ENCODE results near the gene SNX1. TPM values are rescaled to one million over a fixed set of nuclear protein-coding genes. Genes with fewer than 3 reads are reported as not detected.

SNX1 gene
- total and polyA plus RNA-seq, 2 donors (not counting 3 experiments of a cell fraction or from before 2014, with no cell fraction given): 56.0 to 113 TPM

DNA sequence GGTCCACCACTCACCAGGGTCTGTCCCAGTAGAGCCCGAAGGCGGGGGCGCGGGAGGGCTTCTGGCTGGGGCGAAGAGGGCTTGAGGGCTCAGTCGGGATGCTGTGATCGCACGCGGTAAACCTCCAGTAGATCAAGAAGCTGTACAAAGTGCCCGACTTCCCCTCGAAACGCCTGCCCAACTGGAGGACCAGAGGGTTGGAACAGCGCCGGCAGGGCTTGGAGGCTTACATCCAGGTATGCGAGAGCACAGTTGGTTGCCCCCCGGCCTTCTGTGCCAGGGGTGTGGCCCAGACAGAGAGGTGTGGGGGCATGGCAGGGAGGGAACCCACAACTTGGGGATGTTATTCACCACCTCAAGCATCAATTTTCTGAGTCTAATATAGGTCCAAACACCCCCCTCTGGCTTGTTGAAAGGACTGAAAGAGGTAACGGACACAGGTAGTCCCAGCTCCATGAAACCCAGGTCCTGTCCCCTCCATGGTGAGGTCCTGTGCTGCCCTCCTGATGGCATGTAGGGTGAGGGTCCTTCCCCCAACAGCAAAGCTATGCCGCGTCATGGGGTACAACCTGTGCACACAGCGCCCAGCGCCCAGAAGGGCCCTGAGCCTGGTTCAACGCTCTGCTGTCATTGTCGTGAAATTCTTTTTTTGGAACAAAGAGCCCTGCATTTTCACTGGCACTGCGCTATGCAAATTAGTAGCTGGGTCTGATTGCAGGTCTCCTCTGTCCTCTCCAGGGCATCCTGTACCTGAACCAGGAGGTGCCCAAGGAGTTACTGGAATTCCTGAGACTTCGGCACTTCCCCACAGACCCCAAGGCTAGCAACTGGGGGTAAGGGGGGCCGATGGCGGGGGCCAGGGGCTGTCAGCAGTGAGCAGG, 57.0 kb downstream of the SNX1 start:
- Histone ChIP-seq H3K9me3 (replicated peaks; ENCODE audit: control insufficient read depth, insufficient read depth, low read length) (no peaks in the 10 kb centered on the region), H2AFZ (ENCODE audit: low read depth, low read length) (no peak overlapping the region), H3K36me3 (ENCODE audit: control insufficient read depth in 2 of 2, extremely low read depth in 1 of 2, insufficient read depth in 2 of 2, low read length in 2 of 2) (peaks cover 11 to 25% of the 10 kb centered on the region in 2 experiments), H4K20me1 (replicated peaks; ENCODE audit: control insufficient read depth, extremely low read depth, insufficient read depth, low read length) (no peaks in the 10 kb centered on the region), H3K27me3 (ENCODE audit: control insufficient read depth in 2 of 2, insufficient read depth in 2 of 2, low read length in 2 of 2) (peaks cover 5 to 12% of the 10 kb centered on the region in 2 experiments), H3K4me3 (replicated peaks in 1 of 3; ENCODE audit: insufficient read depth in 1 of 3, low read depth in 1 of 3, low read length in 3 of 3) (peak overlapping the region in 1 of 3 experiments; percentile 32), H3K79me2 (ENCODE audit: control insufficient read depth, insufficient read depth, low read length) (peaks cover 4% of the 10 kb centered on the region), H3K4me1 (ENCODE audit: control insufficient read depth, extremely low read depth, insufficient read depth, low read length) (peaks cover 5% of the 10 kb centered on the region), H3K9me1 (replicated peaks; ENCODE audit: control insufficient read depth, extremely low read depth, insufficient read depth, low read length) (no peaks in the 10 kb centered on the region), H3K9ac (replicated peaks; ENCODE audit: extremely low read depth, insufficient read depth, low read length) (no peak overlapping the region), H3K27ac (ENCODE audit: insufficient read depth, low read depth, low read length) (no peak overlapping the region), H3K4me2 (ENCODE audit: insufficient read depth, low read length) (no peak overlapping the region)
- dilution Hi-C loops (cut with MboI; ENCODE audit: extremely low pct_ligation_motif_present, low sequenced_read_pairs) (no loop called here), intact Hi-C loops (cut with micrococcal nuclease) (loop anchor here (1.0 to 5.0 kb wide), 3 partner anchors 56 to 542 kb away; no protein-coding TSS in a partner anchor)
- TF ChIP-seq POLR2A (IDR thresholded peaks at IDR 0.05; ENCODE audit: low read depth, low read length) (no peak), EZH2 (IDR thresholded peaks at IDR 0.05; ENCODE audit: borderline replicate concordance, low read depth, low read length, severe bottlenecking) (peak; percentile 78)
- no TSS peak for BruUV-seq (replicated peaks)
- DNase-seq (ENCODE audit: low read depth, low spot score): no peak
- CTCF ChIA-PET: interaction anchor here (0.6 to 4.0 kb wide), 21 partner anchors 8 to 542 kb away, joined by 3 to 33 read pairs (median 5); partner anchors contain the start of genes CIAO2A, PPIB, SNX1 and TRIP4
- no peak for FAIRE-seq
- POLR2A ChIA-PET: interaction anchor here (1.2 kb wide), 1 partner anchor 59 kb away, joined by 3 read pairs; the partner anchor contains the start of gene CIAO2A

DNA sequence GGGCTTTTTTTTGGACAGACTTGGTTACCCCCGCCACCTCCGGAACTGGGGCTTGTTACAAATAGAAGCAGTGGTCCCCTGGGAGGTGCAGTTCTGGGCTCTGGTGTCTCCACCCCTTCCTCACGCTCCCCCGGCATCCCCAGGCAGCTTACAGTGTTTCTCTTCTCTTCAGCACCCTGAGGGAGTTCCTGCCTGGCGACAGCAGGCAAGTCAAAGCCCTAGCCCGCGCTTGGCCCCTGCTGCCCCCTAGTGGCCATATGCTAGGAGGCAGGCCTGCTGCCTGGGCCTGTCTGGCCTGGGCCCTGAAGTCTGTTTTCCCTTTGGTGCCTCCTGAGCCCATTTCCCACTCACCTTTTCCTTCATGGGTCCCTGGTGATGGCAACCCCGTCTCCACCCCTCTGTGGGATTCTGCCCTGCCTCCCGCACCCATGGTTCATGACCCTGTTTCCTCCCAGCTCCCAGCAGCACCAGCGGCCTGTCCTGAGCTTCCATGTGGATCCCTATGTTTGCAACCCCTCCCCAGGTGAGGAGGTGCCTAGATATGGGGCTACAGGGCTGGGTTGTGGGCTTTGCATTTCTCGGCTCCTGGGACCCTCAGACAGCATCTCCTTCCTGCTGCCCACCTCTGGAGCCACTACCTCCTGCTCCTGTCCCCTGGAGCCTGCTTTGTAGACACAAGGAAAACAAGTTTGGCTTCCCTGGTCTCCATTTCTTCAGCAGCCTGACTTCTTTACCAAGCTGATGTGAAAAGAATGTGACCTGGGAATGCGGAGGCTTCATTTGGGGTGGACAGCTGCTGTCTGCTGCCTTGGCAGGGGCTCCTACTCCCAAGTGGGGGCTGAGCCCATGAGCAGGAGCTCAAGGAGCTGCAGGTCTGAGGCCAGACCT, 57.9 kb downstream of the SNX1 start:
- Histone ChIP-seq H3K9me3 (replicated peaks; ENCODE audit: control insufficient read depth, insufficient read depth, low read length) (no peaks in the 10 kb centered on the region), H3K27me3 (ENCODE audit: control insufficient read depth in 2 of 2, insufficient read depth in 2 of 2, low read length in 2 of 2) (peaks cover 5 to 12% of the 10 kb centered on the region in 2 experiments), H3K79me2 (ENCODE audit: control insufficient read depth, insufficient read depth, low read length) (peaks cover 9% of the 10 kb centered on the region), H2AFZ (ENCODE audit: low read depth, low read length) (no peak overlapping the region), H3K9ac (replicated peaks; ENCODE audit: extremely low read depth, insufficient read depth, low read length) (no peak overlapping the region), H3K4me3 (replicated peaks in 1 of 3; ENCODE audit: insufficient read depth in 1 of 3, low read depth in 1 of 3, low read length in 3 of 3) (no peak overlapping the region), H3K36me3 (ENCODE audit: control insufficient read depth in 2 of 2, extremely low read depth in 1 of 2, insufficient read depth in 2 of 2, low read length in 2 of 2) (peaks cover 19 to 34% of the 10 kb centered on the region in 2 experiments), H3K27ac (ENCODE audit: insufficient read depth, low read depth, low read length) (no peak overlapping the region), H3K4me2 (ENCODE audit: insufficient read depth, low read length) (no peak overlapping the region), H4K20me1 (replicated peaks; ENCODE audit: control insufficient read depth, extremely low read depth, insufficient read depth, low read length) (no peaks in the 10 kb centered on the region), H3K4me1 (ENCODE audit: control insufficient read depth, extremely low read depth, insufficient read depth, low read length) (peaks cover 5% of the 10 kb centered on the region), H3K9me1 (replicated peaks; ENCODE audit: control insufficient read depth, extremely low read depth, insufficient read depth, low read length) (no peaks in the 10 kb centered on the region)
- ChIA-PET CTCF (interaction anchor here (0.6 to 4.0 kb wide), 25 partner anchors 9 to 937 kb away, joined by 3 to 33 read pairs (median 4); partner anchors contain the start of genes CIAO2A, PPIB, SNX1 and TRIP4), POLR2A (no interaction called here)
- TF ChIP-seq, protein P1, sequence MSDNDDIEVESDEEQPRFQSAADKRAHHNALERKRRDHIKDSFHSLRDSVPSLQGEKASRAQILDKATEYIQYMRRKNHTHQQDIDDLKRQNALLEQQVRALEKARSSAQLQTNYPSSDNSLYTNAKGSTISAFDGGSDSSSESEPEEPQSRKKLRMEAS (IDR thresholded peaks at IDR 0.05; ENCODE audit: insufficient read depth, insufficient read length): no peak
- peak; percentile 98 for TF ChIP-seq POLR2AphosphoS5 (IDR thresholded peaks at IDR 0.05; ENCODE audit: insufficient read depth, low read depth, low read length)
- TF ChIP-seq, protein P2, sequence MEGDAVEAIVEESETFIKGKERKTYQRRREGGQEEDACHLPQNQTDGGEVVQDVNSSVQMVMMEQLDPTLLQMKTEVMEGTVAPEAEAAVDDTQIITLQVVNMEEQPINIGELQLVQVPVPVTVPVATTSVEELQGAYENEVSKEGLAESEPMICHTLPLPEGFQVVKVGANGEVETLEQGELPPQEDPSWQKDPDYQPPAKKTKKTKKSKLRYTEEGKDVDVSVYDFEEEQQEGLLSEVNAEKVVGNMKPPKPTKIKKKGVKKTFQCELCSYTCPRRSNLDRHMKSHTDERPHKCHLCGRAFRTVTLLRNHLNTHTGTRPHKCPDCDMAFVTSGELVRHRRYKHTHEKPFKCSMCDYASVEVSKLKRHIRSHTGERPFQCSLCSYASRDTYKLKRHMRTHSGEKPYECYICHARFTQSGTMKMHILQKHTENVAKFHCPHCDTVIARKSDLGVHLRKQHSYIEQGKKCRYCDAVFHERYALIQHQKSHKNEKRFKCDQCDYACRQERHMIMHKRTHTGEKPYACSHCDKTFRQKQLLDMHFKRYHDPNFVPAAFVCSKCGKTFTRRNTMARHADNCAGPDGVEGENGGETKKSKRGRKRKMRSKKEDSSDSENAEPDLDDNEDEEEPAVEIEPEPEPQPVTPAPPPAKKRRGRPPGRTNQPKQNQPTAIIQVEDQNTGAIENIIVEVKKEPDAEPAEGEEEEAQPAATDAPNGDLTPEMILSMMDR (IDR thresholded peaks at IDR 0.05; ENCODE audit: extremely low read depth in 1 of 2, insufficient read depth in 1 of 2, low read depth in 1 of 2, low read length in 2 of 2): peak; percentile 97 to 100
- TF ChIP-seq POLR2A (IDR thresholded peaks at IDR 0.05; ENCODE audit: low read depth, low read length): peak; percentile 84
- TF ChIP-seq GATA2 (IDR thresholded peaks at IDR 0.05; ENCODE audit: insufficient read depth, insufficient read length, low read depth, low read length): no peak
- TF ChIP-seq EZH2 (IDR thresholded peaks at IDR 0.05; ENCODE audit: borderline replicate concordance, low read depth, low read length, severe bottlenecking): no peak
- TF ChIP-seq FOS (IDR thresholded peaks at IDR 0.05; ENCODE audit: borderline replicate concordance, insufficient read depth, low read length): no peak
- no peak for TF ChIP-seq MYC (IDR thresholded peaks at IDR 0.05; ENCODE audit: low read depth, low read length)
- no peak for TF ChIP-seq JUN (IDR thresholded peaks at IDR 0.05; ENCODE audit: borderline replicate concordance, insufficient read depth, insufficient read length, low read depth)
- FAIRE-seq (peak; percentile 94), DNase-seq (ENCODE audit: low read depth, low spot score) (peak; percentile 86)
- intact Hi-C loops (cut with micrococcal nuclease): loop anchor here (1.0 to 5.0 kb wide), 3 partner anchors 57 to 543 kb away; no protein-coding TSS in a partner anchor
- dilution Hi-C loops (cut with MboI; ENCODE audit: extremely low pct_ligation_motif_present, low sequenced_read_pairs): no loop called here
- no TSS peak for BruUV-seq (replicated peaks)

Measured in endothelial cell of umbilical vein (primary cell).